AG20443 (cell line): ENCODE data around the gene FLG2.
"Not testable (repeated sequence)": the region's sequence is repeated elsewhere in the genome, so short reads cannot be mapped to it uniquely, and the experiment has no call there.

ENCODE experiments used
- DNase-seq: peaks from one replicate; pipeline ENCODE4 v3.0.0; 2012; ENCODE audit warnings: low spot score, mixed read lengths

Gene FLG2

DNA sequence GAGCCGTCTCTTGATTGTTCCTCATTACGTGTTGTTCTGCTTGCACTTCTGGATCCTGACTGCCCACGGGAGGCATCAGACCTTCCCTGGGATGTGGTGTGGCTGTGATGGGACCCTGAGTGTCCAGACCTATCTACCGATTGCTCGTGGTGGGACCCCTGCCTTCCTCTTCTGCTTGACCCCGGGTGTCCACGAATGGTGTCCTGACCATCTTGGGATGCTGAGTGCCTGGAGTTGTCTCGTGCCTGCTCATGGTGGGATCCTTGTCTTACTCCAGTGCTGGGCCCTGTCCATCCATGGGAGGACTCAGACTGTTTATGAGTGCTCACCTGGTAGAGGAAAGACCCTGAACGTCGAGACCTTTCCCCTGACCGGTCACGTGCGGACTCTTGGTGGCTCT is 47.6 kb downstream of the FLG2 start:
- not testable (repeated sequence) for DNase-seq

GRCh38 chr1:152309955-152310354 is 49.9 kb downstream of the FLG2 start:
- no peak for DNase-seq

GRCh38 chr1:152309320-152309901 is 50.4 kb downstream of the FLG2 start:
- DNase-seq: not testable (repeated sequence)

DNA sequence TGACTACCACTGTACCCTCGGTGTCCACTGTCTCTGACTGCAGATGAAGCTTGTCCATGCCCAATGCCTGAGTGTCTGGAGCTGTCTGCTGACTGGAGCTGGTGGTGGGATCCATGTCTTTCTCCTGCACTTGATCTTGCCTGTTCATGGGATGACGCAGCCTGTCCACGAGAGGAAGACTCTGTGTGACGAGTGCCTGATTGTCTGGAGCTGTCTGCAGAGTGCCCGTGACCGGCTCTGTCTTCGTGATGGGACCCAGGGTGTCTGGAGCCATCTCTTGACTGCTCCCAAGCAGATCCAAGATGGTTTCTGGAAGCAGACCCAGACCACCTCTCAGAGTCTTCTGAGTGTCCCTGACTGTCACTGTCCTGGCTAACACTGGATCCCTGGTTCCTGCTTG is 51.0 kb downstream of the FLG2 start:
- not testable (repeated sequence) for DNase-seq

GRCh38 chr1:152307970-152308369 is 51.8 kb downstream of the FLG2 start:
- not testable (repeated sequence) for DNase-seq

GRCh38 chr1:152306123-152306522 is 53.7 kb downstream of the FLG2 start:
- not testable (repeated sequence) for DNase-seq

- not testable (repeated sequence) for DNase-seq
These were observed 55.0 kb downstream of the FLG2 start for GRCh38 chr1:152304773-152305172.

GRCh38 chr1:152303139-152303872 is 56.5 kb downstream of the FLG2 start:
- not testable (repeated sequence) for DNase-seq
